HG03108 (cell line): ENCODE measurements around the gene CHRNA10.
"Not testable (repeated sequence)": the region's sequence is repeated elsewhere in the genome, so short reads cannot be mapped to it uniquely, and the experiment has no call there.

Source experiments
- ATAC-seq: cut with Tn5 transposase; IDR thresholded peaks from one replicate; pipeline ENCODE4 v1.9.1; 2021; ENCODE audit warnings: moderate library complexity; ENCODE audit not compliant: unreplicated experiment

The CHRNA10 gene

GRCh38 chr11:3666023-3666530, 5.1 kb downstream of the CHRNA10 start:
- no peak for ATAC-seq

DNA sequence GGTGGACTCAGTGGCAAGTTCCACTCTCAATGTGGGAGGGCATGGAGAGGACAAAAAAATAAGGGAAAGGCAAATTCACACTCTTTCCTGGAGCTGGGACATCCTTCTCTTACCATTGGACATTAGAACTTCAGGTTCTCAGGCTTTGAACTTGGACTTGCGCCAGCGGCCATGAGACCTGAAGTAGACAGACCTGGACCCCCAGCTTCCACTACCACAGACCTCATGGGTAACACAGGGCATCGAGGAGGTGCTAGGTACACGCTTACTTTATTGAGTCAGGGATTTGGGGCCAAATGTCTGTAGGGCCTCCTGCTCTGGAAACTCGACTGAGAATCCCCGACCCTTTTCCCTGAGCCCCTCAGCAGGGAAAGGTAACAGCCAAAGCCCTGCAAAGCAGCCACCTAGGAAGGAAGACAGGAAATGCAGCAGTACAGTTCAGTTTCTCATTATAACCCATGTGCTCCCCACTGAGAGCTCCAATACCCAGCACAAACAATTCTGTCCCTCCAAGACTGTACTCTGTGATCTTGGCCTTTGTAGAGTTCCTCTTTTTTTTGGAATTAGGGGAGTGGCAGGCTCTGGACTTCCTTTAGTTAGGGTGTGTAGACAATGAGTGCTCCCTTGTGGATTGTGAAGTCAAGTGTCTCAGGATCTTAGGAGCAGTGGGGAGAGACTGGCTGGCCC, 5.7 kb downstream of the CHRNA10 start:
- ATAC-seq: no peak

- no peak for ATAC-seq
Observed at GRCh38 chr11:3664032-3664630, 7.1 kb downstream of the CHRNA10 start.

DNA sequence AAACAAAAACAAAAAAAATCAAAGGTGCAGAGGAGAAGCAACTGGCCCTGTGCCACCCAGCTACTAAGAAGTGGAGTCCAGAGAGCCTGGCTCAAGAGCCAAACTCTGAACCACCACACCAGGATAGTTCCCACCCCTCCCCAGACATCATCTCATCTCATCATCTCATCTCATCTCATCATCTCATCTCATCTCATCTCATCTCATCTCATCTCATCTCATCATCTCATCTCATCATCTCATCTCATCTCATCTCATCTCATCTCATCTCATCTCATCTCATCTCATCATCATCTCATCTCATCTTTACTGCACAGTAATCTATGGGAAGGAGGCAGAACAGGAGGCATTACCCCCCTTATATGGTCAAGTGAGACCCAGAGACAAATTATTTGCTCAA, 8.3 kb downstream of the CHRNA10 start:
- ATAC-seq: no peak

GRCh38 chr11:3660960-3661359, 10.2 kb downstream of the CHRNA10 start:
- no peak for ATAC-seq

- no peak for ATAC-seq
Observed at GRCh38 chr11:3659595-3660515, 11.3 kb downstream of the CHRNA10 start.

DNA sequence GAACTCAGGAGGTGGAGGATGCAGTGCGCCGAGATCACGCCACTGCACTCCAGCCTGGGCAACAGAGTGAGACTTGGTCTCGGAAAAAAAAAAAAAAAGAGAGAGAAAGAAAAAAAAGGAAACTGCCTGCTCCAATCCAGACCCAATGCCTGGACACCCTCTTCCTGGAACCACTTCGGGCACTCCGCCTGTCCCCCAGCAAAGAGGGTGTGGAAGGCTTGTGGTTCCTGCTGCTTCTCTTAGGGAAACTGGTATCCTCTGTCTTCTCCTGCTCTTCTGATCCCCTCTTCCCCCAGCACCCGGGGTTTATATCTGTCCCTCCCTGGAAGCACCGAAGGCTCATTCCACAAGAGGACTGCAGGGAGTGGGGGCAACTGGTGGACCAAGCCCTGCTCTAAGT, 12.9 kb downstream of the CHRNA10 start:
- ATAC-seq: no peak

DNA sequence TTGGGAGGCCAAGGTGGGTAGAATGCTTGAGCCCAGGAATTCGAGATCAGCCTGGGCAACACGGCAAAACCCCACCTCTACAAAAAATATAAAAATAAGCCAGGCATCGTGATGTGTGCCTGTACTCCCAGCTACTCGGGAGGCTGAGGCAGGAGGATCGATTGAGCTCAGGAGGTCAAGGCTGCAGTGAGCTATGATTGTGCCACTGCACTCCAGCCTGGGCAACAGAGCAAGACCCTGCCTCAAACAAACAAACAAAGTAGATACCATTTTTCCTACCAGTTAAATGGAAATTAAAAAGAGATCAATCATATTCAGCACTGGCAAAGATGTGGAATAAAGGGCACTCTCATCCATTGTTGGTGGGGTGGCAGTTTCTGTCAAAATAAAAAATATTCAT, 13.9 kb downstream of the CHRNA10 start:
- ATAC-seq: not testable (repeated sequence)

DNA sequence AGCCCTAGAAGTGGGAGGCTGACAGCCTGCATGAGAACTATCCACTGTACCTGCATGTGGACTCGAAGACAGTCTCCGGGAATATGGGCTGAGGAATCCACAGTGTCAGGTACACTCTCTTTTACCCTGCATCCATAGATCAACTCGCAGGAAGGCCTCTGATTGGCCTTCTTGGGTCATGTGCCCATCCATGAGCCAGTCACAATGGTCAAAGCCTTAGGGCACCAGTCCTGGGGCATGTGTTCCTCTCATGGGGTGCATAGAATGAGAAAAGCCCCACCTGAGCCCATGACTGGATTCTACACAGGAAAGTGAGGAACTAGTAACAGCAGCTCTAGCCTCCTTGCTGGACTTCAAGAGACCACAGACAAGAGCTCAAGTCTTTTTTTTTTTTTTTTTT, 15.6 kb downstream of the CHRNA10 start:
- no peak for ATAC-seq

DNA sequence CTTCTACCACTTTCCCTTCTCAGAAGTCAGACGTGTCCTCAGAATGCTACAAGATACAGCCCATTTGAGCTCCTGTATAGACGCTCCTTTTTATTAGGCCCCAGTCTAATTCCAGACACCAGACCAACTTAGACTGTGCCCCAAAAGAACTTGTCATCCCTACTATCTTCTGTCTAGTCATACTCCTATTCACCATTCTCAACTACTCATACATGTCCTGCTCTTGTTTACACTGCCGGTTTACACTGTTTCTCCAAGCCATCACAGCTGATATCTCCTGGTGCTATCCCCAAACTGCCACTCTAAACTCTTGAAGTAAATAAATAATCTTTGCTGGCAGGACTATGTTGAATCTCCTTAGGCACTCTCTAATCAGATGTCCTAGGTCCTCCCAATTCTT, 18.7 kb downstream of the CHRNA10 start:
- ATAC-seq: not testable (repeated sequence)

DNA sequence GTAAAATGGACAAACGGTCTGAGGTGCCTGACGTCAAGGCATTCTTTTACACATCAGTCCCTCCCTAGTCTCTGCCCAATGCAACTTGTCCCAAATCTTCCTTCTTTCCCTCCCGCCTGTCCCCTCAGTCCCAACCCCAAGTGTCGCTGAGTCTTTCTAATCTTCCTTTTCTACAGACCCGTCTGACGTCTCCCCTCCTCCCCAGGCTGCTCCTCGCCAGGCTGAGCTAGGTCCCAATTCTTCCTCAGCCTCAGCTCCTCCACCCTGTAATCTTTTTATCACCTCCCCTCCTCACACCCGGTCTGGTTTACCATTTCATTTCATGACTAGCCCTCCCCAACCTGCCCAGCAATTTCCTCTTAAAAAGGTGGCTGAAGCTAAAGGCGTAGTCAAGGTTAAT, 21.8 kb downstream of the CHRNA10 start:
- ATAC-seq: not testable (repeated sequence)

DNA sequence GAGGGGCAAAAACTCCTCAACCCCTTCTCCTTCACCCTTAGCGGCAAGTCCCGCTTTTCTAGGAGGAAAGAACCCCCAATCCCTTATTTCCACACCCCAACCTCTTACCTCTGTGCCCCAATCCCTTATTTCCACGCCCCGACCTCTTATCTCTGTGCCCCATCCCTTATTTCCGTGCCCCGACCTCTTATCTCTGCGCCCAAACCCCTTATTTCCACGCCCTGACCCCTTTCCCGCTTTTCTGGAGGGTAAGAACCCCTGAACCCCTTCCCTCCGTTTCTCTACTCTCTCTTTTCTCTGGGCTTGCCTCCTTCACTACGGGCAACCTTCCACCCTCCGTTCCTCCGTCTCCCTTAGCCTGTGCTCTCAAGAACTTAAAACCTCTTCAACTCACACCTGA, 22.3 kb downstream of the CHRNA10 start:
- ATAC-seq: not testable (repeated sequence)

GRCh38 chr11:3645552-3645951, 25.6 kb downstream of the CHRNA10 start:
- no peak for ATAC-seq

DNA sequence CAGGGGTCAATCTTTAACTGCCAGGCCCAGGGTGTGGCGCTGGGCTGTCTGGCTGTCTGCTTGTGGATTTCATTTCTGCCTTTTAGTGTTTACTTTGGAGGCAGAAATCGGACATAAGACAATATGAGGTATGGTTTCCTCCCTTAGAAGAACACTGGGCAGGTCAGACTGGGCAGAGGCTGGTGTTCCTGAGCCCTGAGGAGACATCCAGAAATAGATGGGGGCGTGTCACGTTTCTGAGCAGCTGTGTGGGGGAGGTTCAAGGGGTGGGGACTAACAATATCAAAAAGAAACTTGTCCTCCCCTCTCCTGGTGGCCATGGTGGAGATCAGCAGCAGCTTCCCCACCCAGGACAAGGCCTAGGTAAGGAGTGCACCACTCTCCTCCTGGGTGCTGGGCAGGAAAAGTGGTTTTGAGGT, 26.4 kb downstream of the CHRNA10 start, which contains the start of gene ART1:
TSS of gene ART1 (plus strand) at position 312 of the 419 bp plus-strand sequence. CDS start 14,086 bp downstream, outside the sequence.
- ATAC-seq: no peak

DNA sequence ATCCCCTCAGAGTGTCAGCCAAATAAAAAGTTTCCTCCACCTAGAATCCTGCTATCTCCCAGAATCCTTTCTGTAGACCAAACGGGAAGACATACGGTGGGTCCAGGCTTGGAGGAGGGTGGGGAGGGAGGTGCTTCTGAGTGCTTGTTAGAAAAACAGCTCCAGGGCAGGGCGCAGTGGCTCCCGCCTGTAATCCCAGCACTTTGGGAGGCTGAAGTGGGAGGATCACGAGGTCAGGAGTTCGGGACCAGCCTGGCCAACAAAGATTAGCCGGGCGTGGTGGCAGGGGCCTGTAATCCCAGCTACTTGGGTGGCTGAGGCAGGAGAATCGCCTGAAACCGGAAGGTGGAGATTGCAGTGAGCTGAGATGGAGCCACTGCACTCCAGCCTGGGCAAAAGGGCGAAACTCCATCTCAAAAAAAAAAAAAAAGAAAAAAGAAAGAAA, 28.1 kb downstream of the CHRNA10 start:
- ATAC-seq: not testable (repeated sequence)

- ATAC-seq: no peak
Observed at GRCh38 chr11:3642071-3642951, 28.9 kb downstream of the CHRNA10 start.

- no peak for ATAC-seq
Observed at GRCh38 chr11:3641701-3642070, 29.5 kb downstream of the CHRNA10 start, which contains the start of gene ART5. Gene ART5, minus strand, starts transcription at chr11:3641992. Its CDS starts 130 bp downstream, at chr11:3641862.

- ATAC-seq: no peak
Observed at GRCh38 chr11:3641191-3641590, 30.0 kb downstream of the CHRNA10 start.

DNA sequence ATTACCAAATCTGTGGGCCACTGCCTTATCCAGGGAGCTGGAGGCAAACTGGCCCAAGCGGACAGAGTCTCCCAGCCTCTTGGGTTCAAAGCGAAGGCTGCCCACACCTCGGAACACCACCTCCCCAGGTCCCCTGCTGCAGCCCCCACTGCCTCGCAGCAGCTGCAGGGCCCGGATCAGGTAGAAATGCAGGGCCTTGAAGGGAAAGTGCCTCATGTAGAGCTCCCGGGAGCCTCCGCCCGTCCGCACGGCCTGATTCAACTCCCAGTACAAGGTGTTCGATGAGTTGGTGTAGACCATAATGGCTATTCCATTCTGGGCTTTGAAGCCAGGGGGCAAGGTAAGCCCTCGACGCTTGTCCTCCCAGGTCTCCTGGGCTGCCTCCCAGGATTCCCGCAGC, 31.3 kb downstream of the CHRNA10 start:
- ATAC-seq: no peak

GRCh38 chr11:3638513-3638912, 32.7 kb downstream of the CHRNA10 start:
- no peak for ATAC-seq
